Measurements from ENCODE around the gene B3GNT2. TPM values are rescaled to one million over a fixed set of nuclear protein-coding genes. Genes with fewer than 3 reads are reported as not detected.
"Not testable (repeated sequence)": the region's sequence is repeated elsewhere in the genome, so short reads cannot be mapped to it uniquely, and the experiment has no call there.

The B3GNT2 gene
- total RNA-seq, 1 donor from 2014 or later, result 7.7 TPM

- Mint-ChIP-seq H3K36me3 (ENCODE audit: low read depth) (peaks cover 3% of the 10 kb centered on the region), H3K9me3 (peaks cover 4% of the 10 kb centered on the region), H3K27me3 (ENCODE audit: low read depth) (no peaks in the 10 kb centered on the region), H3K27ac (ENCODE audit: unreplicated experiment) (no peak overlapping the region), H3K4me1 (peaks cover 4% of the 10 kb centered on the region), H3K4me3 (no peak overlapping the region)
- TF ChIP-seq, protein P1, sequence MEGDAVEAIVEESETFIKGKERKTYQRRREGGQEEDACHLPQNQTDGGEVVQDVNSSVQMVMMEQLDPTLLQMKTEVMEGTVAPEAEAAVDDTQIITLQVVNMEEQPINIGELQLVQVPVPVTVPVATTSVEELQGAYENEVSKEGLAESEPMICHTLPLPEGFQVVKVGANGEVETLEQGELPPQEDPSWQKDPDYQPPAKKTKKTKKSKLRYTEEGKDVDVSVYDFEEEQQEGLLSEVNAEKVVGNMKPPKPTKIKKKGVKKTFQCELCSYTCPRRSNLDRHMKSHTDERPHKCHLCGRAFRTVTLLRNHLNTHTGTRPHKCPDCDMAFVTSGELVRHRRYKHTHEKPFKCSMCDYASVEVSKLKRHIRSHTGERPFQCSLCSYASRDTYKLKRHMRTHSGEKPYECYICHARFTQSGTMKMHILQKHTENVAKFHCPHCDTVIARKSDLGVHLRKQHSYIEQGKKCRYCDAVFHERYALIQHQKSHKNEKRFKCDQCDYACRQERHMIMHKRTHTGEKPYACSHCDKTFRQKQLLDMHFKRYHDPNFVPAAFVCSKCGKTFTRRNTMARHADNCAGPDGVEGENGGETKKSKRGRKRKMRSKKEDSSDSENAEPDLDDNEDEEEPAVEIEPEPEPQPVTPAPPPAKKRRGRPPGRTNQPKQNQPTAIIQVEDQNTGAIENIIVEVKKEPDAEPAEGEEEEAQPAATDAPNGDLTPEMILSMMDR (conservative IDR thresholded peaks at IDR 0.05), result no peak
- no peak for DNase-seq (ENCODE audit: low read depth, low spot score)
Measured at GRCh38 chr2:62151306-62151638, 44.6 kb upstream of the B3GNT2 start.

DNA sequence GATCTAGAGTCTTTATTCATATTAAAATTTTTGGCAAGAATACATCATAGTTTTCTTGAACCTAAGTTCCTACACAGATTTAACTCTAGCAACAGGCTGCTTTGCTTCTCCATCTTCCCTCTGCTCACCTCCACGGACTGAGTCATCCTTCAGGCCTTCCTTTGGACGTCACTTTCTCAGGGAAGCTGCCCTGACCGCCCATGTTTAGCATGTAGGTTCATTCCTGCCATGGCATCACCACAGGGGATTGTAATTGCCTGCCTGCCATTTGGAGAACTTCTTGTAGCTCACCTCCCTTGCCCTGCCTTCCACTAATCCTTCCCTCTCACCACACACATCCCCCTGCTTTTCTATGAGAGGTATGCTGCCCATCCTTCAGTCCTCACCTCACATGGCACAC lies 43.9 kb upstream of the B3GNT2 start:
- H3K9me3 Mint-ChIP-seq, result peaks cover 4% of the 10 kb centered on the region

DNA sequence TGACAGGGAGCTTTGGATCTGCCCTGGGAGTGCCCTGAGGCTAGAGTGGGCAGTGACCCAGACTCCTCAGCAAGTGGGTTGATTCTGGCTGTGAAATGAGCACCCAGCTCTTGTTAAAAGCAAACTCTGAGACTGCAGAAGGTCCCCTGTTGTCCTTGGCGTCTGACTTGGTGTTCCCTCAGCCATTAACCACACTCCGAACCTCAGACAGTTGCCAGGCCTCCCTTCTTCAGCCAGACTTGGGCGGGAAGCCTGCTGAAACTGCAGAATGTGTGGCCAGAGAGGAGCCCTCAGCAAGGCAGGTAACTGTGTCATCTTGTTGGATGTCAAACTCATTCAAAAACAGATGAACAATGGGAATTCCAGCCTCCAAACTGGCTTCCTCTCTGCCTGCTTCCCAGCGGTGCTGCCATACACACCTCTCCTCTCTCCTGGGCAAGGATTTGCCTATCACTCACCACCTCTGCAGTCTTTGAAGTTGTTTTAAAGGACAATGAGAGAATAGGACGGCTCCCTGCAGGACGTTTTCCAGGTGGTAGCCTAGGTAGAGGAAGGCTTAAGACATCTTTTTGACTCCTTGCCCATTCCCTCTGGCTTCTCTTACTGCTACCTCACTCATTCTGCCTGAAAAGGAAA lies 38.9 kb upstream of the B3GNT2 start:
- Mint-ChIP-seq H3K27ac (ENCODE audit: unreplicated experiment) (no peak overlapping the region), H3K36me3 (ENCODE audit: low read depth) (peaks cover 5% of the 10 kb centered on the region)
- DNase-seq (ENCODE audit: low read depth, low spot score), result no peak

More for the DNA sequence above, 43.9 kb upstream of the B3GNT2 start:
- DNase-seq (ENCODE audit: low read depth, low spot score), result no peak
- Mint-ChIP-seq H3K36me3 (ENCODE audit: low read depth) (peaks cover 3% of the 10 kb centered on the region), H3K27ac (ENCODE audit: unreplicated experiment) (no peak overlapping the region), H3K27me3 (ENCODE audit: low read depth) (no peaks in the 10 kb centered on the region), H3K4me3 (no peak overlapping the region), H3K4me1 (peaks cover 4% of the 10 kb centered on the region)
- TF ChIP-seq, protein P1 (conservative IDR thresholded peaks at IDR 0.05), result no peak

GRCh38 chr2:62158444-62159121 lies 37.3 kb upstream of the B3GNT2 start:
- Mint-ChIP-seq H3K27ac (ENCODE audit: unreplicated experiment) (no peak overlapping the region), H3K9me3 (peaks cover 4% of the 10 kb centered on the region), H3K4me1 (no peaks in the 10 kb centered on the region), H3K27me3 (ENCODE audit: low read depth) (no peaks in the 10 kb centered on the region), H3K4me3 (no peak overlapping the region), H3K36me3 (ENCODE audit: low read depth) (peaks cover 2% of the 10 kb centered on the region)
- TF ChIP-seq, protein P1 (conservative IDR thresholded peaks at IDR 0.05), result no peak
- DNase-seq (ENCODE audit: low read depth, low spot score), result no peak

More for the DNA sequence above, 38.9 kb upstream of the B3GNT2 start:
- H3K4me3 Mint-ChIP-seq, result no peak overlapping the region
- TF ChIP-seq, protein P1 (conservative IDR thresholded peaks at IDR 0.05), result no peak
- H3K9me3 Mint-ChIP-seq, result peaks cover 4% of the 10 kb centered on the region
- H3K4me1 Mint-ChIP-seq, result no peaks in the 10 kb centered on the region
- H3K27me3 Mint-ChIP-seq (ENCODE audit: low read depth), result no peaks in the 10 kb centered on the region

GRCh38 chr2:62160691-62161090 lies 35.2 kb upstream of the B3GNT2 start:
- DNase-seq (ENCODE audit: low read depth, low spot score); H3K9me3 Mint-ChIP-seq; H3K4me3 Mint-ChIP-seq; H3K27me3 Mint-ChIP-seq (ENCODE audit: low read depth); H3K4me1 Mint-ChIP-seq; H3K36me3 Mint-ChIP-seq (ENCODE audit: low read depth); H3K27ac Mint-ChIP-seq (ENCODE audit: unreplicated experiment): not testable (repeated sequence)

DNA sequence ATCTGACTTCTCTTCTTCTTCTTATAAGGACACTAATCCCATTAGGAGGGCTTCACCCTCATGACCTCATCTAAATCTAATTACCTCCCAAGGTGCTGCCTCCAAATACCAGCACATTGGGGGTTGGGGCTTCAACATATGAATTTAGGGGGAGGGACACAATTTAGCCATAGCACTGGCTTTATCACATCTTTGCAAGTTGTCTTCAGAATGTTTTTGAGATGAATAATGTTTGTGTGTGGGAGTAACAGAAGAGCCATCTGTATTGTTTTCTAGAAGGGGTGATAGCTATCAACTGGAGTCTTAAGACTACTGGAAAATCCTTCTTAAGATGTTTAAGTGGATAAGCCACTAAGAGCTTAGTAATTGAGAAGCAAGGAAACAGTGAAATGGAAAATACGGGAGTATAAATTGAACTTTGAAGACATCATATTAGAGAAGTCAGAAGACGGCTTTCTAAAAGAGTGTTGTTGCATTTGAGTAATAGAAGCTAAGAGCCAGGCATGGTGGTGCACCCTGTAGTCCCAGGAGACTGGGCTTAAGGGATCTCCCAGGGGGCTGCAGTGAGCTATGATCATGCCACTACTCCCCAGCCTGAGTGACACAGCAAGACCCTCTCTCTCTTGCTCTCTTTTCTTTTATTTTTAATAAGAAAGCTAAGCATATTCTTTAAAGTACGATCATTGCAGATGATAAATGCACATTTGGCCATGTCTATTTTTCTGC lies 32.6 kb upstream of the B3GNT2 start:
- TF ChIP-seq, protein P1 (conservative IDR thresholded peaks at IDR 0.05), result no peak
- no peak for DNase-seq (ENCODE audit: low read depth, low spot score)
- Mint-ChIP-seq H3K27ac (ENCODE audit: unreplicated experiment) (no peak overlapping the region), H3K27me3 (ENCODE audit: low read depth) (no peaks in the 10 kb centered on the region), H3K4me1 (no peaks in the 10 kb centered on the region), H3K4me3 (no peak overlapping the region), H3K9me3 (no peaks in the 10 kb centered on the region), H3K36me3 (ENCODE audit: low read depth) (no peaks in the 10 kb centered on the region)

Data from neural crest cell (in vitro differentiated cells).